A549 treated with Hydrocortisone at 1 μM for 4 hours (cell line): ENCODE data around the gene CCDC159. TPM values are rescaled to one million over a fixed set of nuclear protein-coding genes. Genes with fewer than 3 reads are reported as not detected.

Source experiments
- total RNA-seq: library from RNA; stranded (reverse); fragments of 200-300 nt; extraction: Qiagen RNA extraction; gene quantifications from 5 replicates; pipeline ENCODE4 v1.2.3, GENCODE V29; 2022

The CCDC159 gene, protein sequence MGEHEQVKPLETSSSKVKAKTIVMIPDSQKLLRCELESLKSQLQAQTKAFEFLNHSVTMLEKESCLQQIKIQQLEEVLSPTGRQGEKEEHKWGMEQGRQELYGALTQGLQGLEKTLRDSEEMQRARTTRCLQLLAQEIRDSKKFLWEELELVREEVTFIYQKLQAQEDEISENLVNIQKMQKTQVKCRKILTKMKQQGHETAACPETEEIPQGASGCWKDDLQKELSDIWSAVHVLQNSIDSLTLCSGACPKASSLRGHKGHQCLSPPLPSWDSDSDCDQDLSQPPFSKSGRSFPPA
- total RNA-seq, result 3.6 to 4.9 TPM (median 4.6 TPM) in 5 replicates

DNA sequence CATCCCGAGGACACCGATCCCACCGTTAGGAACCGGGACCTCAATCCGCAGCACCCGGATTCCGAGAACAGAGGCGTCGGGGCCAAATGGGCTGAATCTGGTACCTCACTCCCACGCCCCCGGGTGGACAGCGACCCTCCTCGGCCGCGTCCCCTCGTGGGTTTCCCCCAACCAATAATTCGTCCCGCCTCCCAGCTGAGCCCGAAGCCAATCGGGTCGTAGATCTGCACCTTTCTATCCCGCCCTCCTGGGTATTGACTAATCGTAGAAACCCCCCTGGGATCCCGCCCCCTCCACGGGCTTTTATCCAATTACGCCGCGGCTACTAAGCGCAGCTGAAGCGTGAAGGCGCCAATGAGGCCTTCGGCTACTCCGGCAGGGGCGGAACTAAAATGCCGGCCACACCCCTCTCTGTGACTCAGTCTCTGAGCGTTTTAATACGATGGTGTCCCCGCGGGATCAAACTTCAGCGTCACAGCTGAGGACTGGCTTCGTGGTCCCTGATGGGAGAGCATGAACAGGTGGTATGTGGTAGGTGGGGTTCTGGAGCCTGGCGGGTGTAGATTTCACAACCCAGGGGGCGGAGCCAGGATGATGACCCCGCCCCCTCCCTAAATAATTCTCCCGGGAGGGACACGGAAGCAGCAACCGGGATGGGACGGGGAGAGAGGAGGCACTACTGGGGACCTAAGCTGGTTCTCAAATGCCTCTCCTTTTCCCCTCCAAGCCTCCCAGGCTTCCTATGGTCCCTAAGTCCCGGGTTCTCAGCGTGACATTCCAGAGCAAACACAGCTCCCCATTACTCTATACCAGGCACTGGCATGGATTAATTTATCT, at the start of gene CCDC159, which contains the start of gene TMEM205:
CCDC159 (plus strand) TSS at position 416 of the 837 bp plus-strand sequence; CDS start at position 504, 88 bp downstream.
TMEM205 (minus strand) TSS at position 165 of the 837 bp plus-strand sequence. CDS start 649 bp downstream, outside the sequence.

DNA sequence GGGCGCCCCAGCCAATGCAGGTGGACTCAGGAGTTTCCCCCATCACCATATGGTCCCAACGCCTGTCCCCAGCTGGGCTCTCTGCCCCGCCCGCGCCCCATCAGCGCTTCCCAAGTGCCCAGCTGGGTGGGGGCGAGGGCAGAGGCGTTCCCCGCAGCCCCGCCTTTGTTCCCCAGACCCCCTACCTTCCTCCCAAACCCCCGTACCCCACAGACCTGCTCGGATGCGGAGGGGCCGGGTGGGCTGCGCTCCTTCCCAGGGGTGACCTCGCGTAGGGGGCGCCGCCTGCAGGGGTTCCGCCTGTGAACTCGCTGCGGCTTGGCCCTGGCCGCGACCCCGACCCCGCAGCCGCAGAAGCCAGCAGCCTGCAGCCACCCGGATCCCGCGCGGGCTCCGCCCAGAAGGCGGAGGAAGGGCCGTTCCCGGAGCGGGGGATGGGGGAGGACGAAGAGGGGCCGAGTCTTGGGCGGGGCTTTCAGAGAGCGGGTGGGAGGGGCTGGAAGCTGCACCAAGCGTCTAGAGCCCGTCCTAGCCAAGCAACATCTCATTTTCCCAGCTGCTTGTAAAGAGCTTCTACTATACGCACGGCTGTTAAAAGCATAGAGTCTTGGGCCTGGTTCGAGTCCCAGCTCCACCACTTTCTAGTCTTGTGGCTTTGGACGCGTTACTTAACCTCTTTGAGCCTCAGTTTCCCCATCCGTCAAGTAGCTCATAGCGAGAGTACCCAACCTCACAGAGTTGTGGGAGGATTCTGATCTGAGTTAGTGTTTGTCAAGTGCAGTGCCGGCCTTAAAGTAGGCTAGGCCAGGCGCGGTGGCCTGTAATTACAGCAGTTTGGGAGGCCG, 6.8 kb upstream of the CCDC159 start, which contains the start of gene RAB3D:
RAB3D (minus strand) TSS at position 404 of the 845 bp plus-strand sequence. CDS start 2,258 bp downstream, outside the sequence.

DNA sequence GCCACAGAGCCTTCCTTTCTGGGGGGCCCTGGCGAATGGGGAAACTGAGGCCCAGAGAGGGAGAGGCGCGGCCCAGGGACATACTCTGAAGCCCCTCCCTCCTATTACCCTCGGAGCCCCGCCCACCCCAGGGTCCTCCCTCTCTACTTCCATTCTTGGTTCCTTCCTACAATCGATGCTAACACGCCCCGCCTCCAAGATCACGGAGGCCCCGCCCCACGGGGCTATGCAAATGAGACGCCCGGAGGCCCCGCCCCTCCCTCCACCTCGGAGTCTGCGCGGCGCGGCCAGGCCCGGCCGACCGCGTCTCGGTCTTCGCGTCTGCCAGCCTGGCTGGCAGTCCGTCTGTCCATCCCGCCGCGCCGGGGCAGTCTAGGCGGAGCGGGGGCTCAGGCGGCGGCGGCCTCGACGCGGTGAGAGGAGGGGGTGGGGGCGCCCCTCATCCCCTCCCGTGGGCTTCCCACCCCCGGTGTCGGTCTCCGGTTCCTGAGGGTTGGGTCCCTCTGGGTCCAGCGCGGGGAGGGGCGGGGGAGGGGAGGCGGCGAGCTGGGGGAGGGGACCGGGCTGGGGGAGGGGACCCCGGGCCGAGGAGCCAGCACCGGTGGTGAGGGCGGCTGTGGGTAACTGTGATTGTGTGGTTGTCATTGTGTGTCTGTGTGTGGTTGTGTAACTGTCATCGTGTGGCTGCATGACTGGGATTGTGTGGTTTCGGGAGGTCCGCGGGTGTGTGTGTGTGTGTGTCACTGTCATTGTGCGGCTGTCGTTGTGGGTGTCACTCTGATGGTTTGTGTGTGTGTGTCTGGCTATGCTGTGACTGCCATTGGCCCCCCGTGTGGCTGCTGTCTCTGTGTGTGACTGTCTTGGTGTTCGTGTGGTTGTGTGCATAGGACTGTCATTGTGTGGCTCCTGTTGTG, 9.1 kb downstream of the CCDC159 start, which contains the start of gene PLPPR2:
PLPPR2 (plus strand) TSS at position 273 of the 914 bp plus-strand sequence. CDS start 2,242 bp downstream, outside the sequence.

DNA sequence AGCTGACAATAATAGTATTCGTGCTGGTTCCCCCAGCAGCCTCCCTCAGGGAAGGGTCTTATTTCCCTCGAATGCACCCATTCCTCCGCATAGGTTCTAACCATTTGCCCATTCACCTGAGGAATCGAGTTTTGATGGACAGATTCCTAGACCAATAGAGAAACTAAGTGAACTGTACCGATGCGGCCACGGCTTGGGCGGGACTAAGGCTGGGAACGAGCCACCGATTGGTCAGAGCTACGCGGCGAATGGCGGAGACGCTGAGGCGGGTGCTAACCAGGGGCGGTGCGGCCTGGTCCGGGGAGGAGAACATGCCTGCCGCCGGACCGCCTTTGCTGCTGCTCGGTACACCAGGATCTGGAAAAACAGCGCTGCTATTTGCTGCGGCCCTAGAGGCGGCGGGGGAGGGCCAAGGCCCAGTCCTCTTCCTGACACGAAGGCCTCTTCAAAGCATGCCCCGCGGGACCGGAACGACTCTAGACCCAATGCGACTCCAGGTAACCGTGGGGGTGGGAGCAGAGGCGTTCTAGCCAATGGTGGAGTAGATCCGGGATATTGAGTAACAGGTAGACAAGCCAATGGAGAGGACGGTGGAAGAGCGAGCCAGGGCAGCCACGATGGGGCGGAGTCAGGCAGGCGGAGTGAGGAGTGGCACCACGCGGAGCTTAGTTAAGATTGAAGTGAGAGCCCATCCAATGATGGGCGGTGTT, 28.3 kb downstream of the CCDC159 start, which contains the start of gene SWSAP1:
SWSAP1 (plus strand) TSS at position 234 of the 710 bp plus-strand sequence; CDS start at position 249, 15 bp downstream.

Other genes starting within 250 kb of the CCDC159 start
- gene SPC24, start 190.7 kb upstream of the CCDC159 start, total RNA-seq, result 15.2 to 22.2 TPM (median 20.0 TPM) in 5 replicates
- gene KANK2, start 149.0 kb upstream of the CCDC159 start, total RNA-seq, result 38.3 to 64.7 TPM (median 53.7 TPM) in 5 replicates
- not detected in 5 replicates for gene ANGPTL8, start 106.9 kb upstream of the CCDC159 start, total RNA-seq
- 7.9 to 10.2 TPM (median 9.3 TPM) in 5 replicates for gene DOCK6, start 84.0 kb upstream of the CCDC159 start, total RNA-seq
- not detected in 5 replicates for gene TSPAN16, start 50.4 kb upstream of the CCDC159 start, total RNA-seq
- gene RAB3D, start 6.9 kb upstream of the CCDC159 start, total RNA-seq, result 2.8 to 6.0 TPM (median 3.8 TPM) in 5 replicates
- gene TMEM205, start 251 bp upstream of the CCDC159 start, total RNA-seq, result 88.3 to 128 TPM (median 107 TPM) in 5 replicates
- 7.5 to 9.7 TPM (median 8.9 TPM) in 5 replicates for gene PLPPR2, start 8.9 kb downstream of the CCDC159 start, total RNA-seq
- 1.3 to 2.4 TPM (median 1.8 TPM) in 5 replicates for gene SWSAP1, start 28.1 kb downstream of the CCDC159 start, total RNA-seq
- gene EPOR, start 37.8 kb downstream of the CCDC159 start, total RNA-seq, result 3.0 to 4.9 TPM (median 4.0 TPM) in 5 replicates
- 0.92 to 1.8 TPM (median 1.3 TPM) in 5 replicates for gene RGL3, start 72.8 kb downstream of the CCDC159 start, total RNA-seq
- gene ODAD3, start 88.6 kb downstream of the CCDC159 start, total RNA-seq, result 0.92 to 2.2 TPM (median 1.0 TPM) in 5 replicates
- gene PRKCSH, start 89.1 kb downstream of the CCDC159 start, total RNA-seq, result 242 to 279 TPM (median 253 TPM) in 5 replicates
- 0.07 to 0.38 TPM (median 0.22 TPM) in 5 replicates for gene ELAVL3, start 134.5 kb downstream of the CCDC159 start, total RNA-seq
- 2.4 to 4.7 TPM (median 3.6 TPM) in 5 replicates for gene ZNF653, start 159.3 kb downstream of the CCDC159 start, total RNA-seq
- 27.8 to 31.4 TPM (median 29.9 TPM) in 5 replicates for gene ECSIT, start 182.6 kb downstream of the CCDC159 start, total RNA-seq
- 0.20 to 0.46 TPM (median 0.35 TPM) in 5 replicates for gene CNN1, start 192.3 kb downstream of the CCDC159 start, total RNA-seq
- 85.6 to 112 TPM (median 95.1 TPM) in 5 replicates for gene ELOF1, start 212.7 kb downstream of the CCDC159 start, total RNA-seq
- 0.15 to 0.33 TPM (median 0.26 TPM) in 4 of 5 replicates, not detected in the other for gene ACP5, start 231.1 kb downstream of the CCDC159 start, total RNA-seq